Mesendoderm (in vitro differentiated cells): ENCODE measurements around the gene GINS2.

Experiments used
- DNase-seq: peaks from one replicate; pipeline ENCODE4 v3.0.0; 2013
- H2AK5ac ChIP-seq: 2 replicates; pipeline ENCODE4 v1.6.1; 2013; ENCODE audit warnings: low read length, inconsistent platforms
- H2BK120ac ChIP-seq: 2 replicates; pipeline ENCODE4 v1.6.1; 2013; ENCODE audit warnings: low read depth, mild to moderate bottlenecking, low read length, moderate library complexity, mixed read lengths
- H2BK15ac ChIP-seq: replicated peaks from 2 replicates; pipeline ENCODE4 v1.6.1; 2013; ENCODE audit warnings: low read depth, mild to moderate bottlenecking, moderate library complexity
- H2BK5ac ChIP-seq: 2 replicates; pipeline ENCODE4 v1.6.1; 2013; ENCODE audit warnings: low read length, inconsistent platforms
- H3K18ac ChIP-seq: 2 replicates; pipeline ENCODE4 v1.6.1; 2013; ENCODE audit warnings: mild to moderate bottlenecking, low read length, mixed read lengths
- H3K23ac ChIP-seq: one replicate; pipeline ENCODE4 v1.6.1; 2013; ENCODE audit warnings: low read length
- H3K27ac ChIP-seq: 2 replicates; pipeline ENCODE4 v1.5.1; 2013; ENCODE audit warnings: low read depth, mild to moderate bottlenecking, inconsistent platforms, low read length, moderate library complexity
- H3K27me3 ChIP-seq: 2 replicates; pipeline ENCODE4 v1.6.1; 2013; ENCODE audit warnings: low read length, control low read depth, mild to moderate bottlenecking, inconsistent platforms; ENCODE audit not compliant: insufficient read depth, poor library complexity
- H3K36me3 ChIP-seq: 2 replicates; pipeline ENCODE4 v1.6.1; 2013; ENCODE audit warnings: low read length, inconsistent platforms; ENCODE audit not compliant: control insufficient read depth, insufficient read depth
- H3K4ac ChIP-seq: one replicate; pipeline ENCODE4 v1.6.1; 2013; ENCODE audit warnings: low read depth, mild to moderate bottlenecking, low read length, moderate library complexity
- H3K4me1 ChIP-seq: 2 replicates; pipeline ENCODE4 v1.6.1; 2013; ENCODE audit warnings: low read depth, low read length, inconsistent platforms; ENCODE audit not compliant: control insufficient read depth
- H3K4me2 ChIP-seq: 2 replicates; pipeline ENCODE4 v1.6.1; 2013; ENCODE audit warnings: low read length
- H3K4me3 ChIP-seq: 2 replicates; pipeline ENCODE4 v1.5.1; 2013; ENCODE audit warnings: mild to moderate bottlenecking, low read length
- H3K56ac ChIP-seq: one replicate; pipeline ENCODE4 v1.6.1; 2013; ENCODE audit warnings: low read length
- H3K79me1 ChIP-seq: 2 replicates; pipeline ENCODE4 v1.6.1; 2013; ENCODE audit warnings: low read length, inconsistent platforms
- H3K79me2 ChIP-seq: 2 replicates; pipeline ENCODE4 v1.6.1; 2013; ENCODE audit warnings: mild to moderate bottlenecking, low read length; ENCODE audit not compliant: control insufficient read depth, insufficient read depth
- H3K9ac ChIP-seq: 2 replicates; pipeline ENCODE4 v1.6.1; 2013; ENCODE audit warnings: low read length, inconsistent platforms
- H4K5ac ChIP-seq: one replicate; pipeline ENCODE4 v1.6.1; 2013; ENCODE audit warnings: low read length
- H4K8ac ChIP-seq: one replicate; pipeline ENCODE4 v1.6.1; 2013; ENCODE audit warnings: low read depth, mild to moderate bottlenecking, control low read depth, low read length, moderate library complexity
- WGBS: extraction: QIAGEN DNeasy Blood & Tissue Kit; methylation state at CpG from one replicate; pipeline ENCODE4 v1.1.7; 2013; ENCODE audit warnings: low lambda C conversion rate, missing lambda C conversion rate; ENCODE audit not compliant: insufficient coverage; ENCODE audit errors: extremely low coverage; 5-methylcytosine and 5-hydroxymethylcytosine counted together

Gene GINS2

DNA sequence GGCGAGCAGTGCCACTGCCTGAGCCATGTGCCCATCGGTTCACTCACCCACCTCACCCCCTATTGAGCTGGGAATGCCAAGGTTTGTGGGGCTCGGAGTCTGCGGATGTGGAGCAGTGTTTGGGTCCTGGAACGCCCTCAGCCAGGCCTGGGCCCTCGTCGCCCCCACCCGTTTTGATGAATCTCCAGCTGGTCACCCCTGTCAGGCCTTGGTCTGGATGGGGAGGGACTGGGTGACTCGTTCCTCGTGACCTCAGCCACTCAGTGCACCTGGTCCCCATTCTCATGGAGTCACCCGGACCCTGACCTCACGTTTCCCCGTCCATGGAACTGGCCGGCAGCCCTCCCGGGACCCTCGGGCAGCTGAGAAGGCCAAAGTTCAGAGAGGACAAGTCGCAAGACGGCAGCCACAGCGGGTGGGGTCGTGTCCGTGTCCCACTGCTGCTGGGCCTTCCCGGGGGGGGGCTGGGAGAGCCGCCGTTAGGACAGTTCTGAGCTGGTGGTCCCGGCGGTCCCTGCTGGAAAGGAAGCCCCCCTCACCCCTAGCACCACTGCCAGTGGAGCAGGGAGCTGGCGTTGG is 52.4 kb downstream of the GINS2 start:
- H3K79me2 ChIP-seq = peaks cover 40% of the 10 kb centered on the region
- WGBS = no CpG with 5 or more reads among the region's 27 CpGs
- H3K79me1 ChIP-seq = peaks cover 8% of the 10 kb centered on the region
- H4K8ac ChIP-seq = no peak overlapping the region
- H3K4me3 ChIP-seq = no peak overlapping the region
- no peak overlapping the region for H2BK5ac ChIP-seq
- no peak overlapping the region for H3K56ac ChIP-seq
- H3K4ac ChIP-seq = no peak overlapping the region
- no peak overlapping the region for H3K18ac ChIP-seq
- H3K36me3 ChIP-seq = no peaks in the 10 kb centered on the region
- no peak overlapping the region for H2BK120ac ChIP-seq
- H3K9ac ChIP-seq = no peak overlapping the region
- H3K27me3 ChIP-seq = no peaks in the 10 kb centered on the region
- no peak overlapping the region for H4K5ac ChIP-seq
- no peak overlapping the region for H3K4me2 ChIP-seq
- no peak overlapping the region for H3K27ac ChIP-seq
- DNase-seq = no peak
- no peak overlapping the region for H2AK5ac ChIP-seq
- no peaks in the 10 kb centered on the region for H3K4me1 ChIP-seq
- no peak overlapping the region for H3K23ac ChIP-seq
- H2BK15ac ChIP-seq = no peak overlapping the region

DNA sequence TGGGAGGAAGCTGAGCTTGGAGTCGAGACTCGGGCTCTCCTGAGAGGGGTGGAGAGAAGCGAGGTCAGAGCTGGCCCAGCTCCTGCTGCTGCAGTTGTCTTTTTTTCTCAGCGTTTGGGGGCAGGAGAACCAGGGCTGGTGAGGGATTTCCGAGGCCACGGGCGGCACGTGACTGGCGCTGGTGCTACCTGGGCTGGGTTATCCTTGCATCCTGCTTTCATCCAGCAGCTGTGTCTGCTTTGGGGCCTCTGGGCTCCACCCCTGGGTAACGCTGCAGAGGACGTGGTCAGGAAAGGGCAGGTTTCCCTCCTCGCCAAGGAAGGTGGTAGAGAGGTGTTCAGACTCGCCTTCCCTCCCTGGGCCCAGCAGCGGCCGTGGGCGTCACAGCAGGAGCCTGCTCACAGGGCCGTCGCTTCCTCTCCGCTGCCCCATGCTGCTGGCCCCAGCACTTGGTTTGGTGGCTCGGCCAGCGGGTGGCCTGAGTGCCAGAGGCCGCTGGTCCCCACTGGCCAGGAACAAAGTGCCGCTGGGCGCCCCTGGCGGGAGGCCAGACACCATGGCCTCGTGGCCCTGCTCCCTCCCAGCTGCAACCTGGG is 53.1 kb downstream of the GINS2 start:
- WGBS = no CpG with 5 or more reads among the region's 26 CpGs
- Histone ChIP-seq H2BK120ac (no peak overlapping the region), H3K4ac (no peak overlapping the region), H2AK5ac (no peak overlapping the region), H4K8ac (no peak overlapping the region), H3K27ac (no peak overlapping the region), H3K79me2 (peaks cover 47% of the 10 kb centered on the region), H4K5ac (no peak overlapping the region), H3K18ac (no peak overlapping the region), H3K4me3 (no peak overlapping the region), H3K4me1 (no peaks in the 10 kb centered on the region), H2BK15ac (no peak overlapping the region), H3K56ac (no peak overlapping the region), H3K79me1 (peaks cover 12% of the 10 kb centered on the region), H3K23ac (no peak overlapping the region), H3K4me2 (no peak overlapping the region), H3K27me3 (no peaks in the 10 kb centered on the region), H3K36me3 (no peaks in the 10 kb centered on the region), H3K9ac (no peak overlapping the region), H2BK5ac (no peak overlapping the region)
- DNase-seq = no peak

DNA sequence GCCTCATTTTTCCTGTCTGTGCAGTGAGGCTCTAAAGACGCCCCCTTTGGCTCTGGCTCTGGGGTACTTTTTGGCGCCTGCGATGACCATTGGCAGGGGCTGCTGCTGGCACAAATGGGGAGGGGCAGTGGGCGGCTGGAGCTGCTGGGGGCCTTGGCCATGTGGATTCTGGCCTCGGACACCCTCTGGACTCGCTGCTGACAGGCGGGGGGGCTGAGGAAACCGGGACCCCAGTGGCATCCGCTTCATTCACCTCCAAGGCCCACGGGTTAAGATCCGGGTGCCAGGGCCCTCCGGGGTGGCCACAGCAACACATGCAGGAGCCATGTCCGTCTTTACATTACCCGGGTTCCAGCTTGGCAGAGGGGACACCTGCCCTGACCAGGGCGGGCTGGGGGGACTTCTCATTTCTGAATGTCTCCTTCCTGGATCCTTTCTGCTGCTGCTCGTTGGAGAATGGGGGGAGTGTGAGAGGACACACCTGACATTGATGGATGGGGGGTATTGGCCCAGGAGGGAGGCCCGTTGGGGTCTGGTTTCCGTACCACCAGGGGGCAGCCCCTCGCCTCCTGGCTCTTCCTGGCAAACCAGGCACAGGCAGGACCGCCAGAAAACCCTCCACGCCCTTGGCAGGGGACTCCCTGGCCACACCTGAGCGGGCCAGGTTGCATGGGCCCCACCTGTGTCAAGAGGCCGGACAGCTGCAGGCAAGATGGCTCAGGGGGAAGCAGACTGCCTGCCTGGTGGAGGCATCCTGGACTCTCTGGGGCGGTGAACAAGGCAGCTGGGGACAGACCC is 53.8 kb downstream of the GINS2 start:
- Histone ChIP-seq H2BK120ac (no peak overlapping the region), H4K5ac (no peak overlapping the region), H3K36me3 (no peaks in the 10 kb centered on the region), H3K27ac (no peak overlapping the region), H3K79me2 (peaks cover 53% of the 10 kb centered on the region), H3K9ac (no peak overlapping the region), H2BK15ac (no peak overlapping the region), H3K23ac (no peak overlapping the region), H3K4me3 (no peak overlapping the region), H3K4ac (no peak overlapping the region), H2AK5ac (no peak overlapping the region), H3K27me3 (no peaks in the 10 kb centered on the region), H3K4me2 (no peak overlapping the region), H3K79me1 (peaks cover 18% of the 10 kb centered on the region), H3K4me1 (no peaks in the 10 kb centered on the region), H4K8ac (no peak overlapping the region), H3K56ac (no peak overlapping the region), H2BK5ac (no peak overlapping the region), H3K18ac (no peak overlapping the region)
- WGBS = no CpG with 5 or more reads among the region's 24 CpGs
- no peak for DNase-seq

DNA sequence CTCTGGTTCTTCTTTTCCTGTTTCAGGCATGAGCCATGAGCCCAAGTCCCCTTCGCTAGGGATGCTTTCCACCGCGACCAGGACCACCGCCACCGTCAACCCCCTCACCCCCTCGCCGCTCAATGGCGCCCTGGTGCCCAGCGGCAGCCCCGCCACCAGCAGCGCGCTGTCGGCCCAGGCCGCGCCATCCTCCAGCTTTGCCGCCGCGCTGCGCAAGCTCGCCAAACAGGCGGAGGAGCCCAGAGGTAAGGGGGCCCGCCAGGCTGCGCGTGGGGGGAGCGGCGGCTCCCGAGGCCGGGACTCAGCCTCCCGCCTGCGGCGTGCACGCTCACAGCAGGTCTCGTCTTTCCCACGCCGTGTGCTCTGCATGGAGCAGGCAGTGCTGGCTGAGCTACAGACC is 54.9 kb downstream of the GINS2 start:
- WGBS = no CpG with 5 or more reads among the region's 35 CpGs
- Histone ChIP-seq H3K56ac (no peak overlapping the region), H3K4me2 (no peak overlapping the region), H3K27me3 (no peaks in the 10 kb centered on the region), H3K18ac (no peak overlapping the region), H2BK120ac (no peak overlapping the region), H3K4ac (no peak overlapping the region), H2BK15ac (no peak overlapping the region), H4K5ac (no peak overlapping the region), H3K27ac (no peak overlapping the region), H3K79me2 (peaks cover 59% of the 10 kb centered on the region), H3K23ac (no peak overlapping the region), H4K8ac (no peak overlapping the region), H3K4me3 (no peak overlapping the region), H2AK5ac (no peak overlapping the region), H3K4me1 (no peaks in the 10 kb centered on the region), H2BK5ac (no peak overlapping the region), H3K79me1 (peaks cover 23% of the 10 kb centered on the region), H3K9ac (no peak overlapping the region), H3K36me3 (no peaks in the 10 kb centered on the region)
- DNase-seq = no peak

DNA sequence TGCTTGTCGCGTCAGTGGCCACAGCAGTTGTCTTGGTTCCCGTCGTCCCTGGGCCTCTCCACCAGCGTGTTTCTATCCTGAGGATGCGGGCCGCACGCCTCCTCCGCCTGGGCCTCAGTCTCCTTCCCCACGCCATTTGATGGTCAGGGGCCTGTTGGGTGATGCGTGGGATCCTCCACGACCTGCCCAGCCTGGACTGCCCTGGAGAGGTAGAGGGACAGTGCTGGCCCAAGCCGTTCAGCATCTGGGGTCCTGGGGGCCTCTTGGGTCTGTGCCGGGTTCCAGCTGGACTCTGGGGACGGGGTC is 55.4 kb downstream of the GINS2 start:
- Histone ChIP-seq H2BK15ac (no peak overlapping the region), H2BK5ac (no peak overlapping the region), H3K4me2 (no peak overlapping the region), H3K23ac (no peak overlapping the region), H3K9ac (no peak overlapping the region), H3K4me3 (no peak overlapping the region), H3K79me2 (peaks cover 62% of the 10 kb centered on the region), H3K36me3 (no peaks in the 10 kb centered on the region), H2BK120ac (no peak overlapping the region), H3K4ac (no peak overlapping the region), H3K27me3 (no peaks in the 10 kb centered on the region), H3K27ac (no peak overlapping the region), H4K5ac (no peak overlapping the region), H4K8ac (no peak overlapping the region), H3K79me1 (peaks cover 26% of the 10 kb centered on the region), H3K18ac (no peak overlapping the region), H2AK5ac (no peak overlapping the region), H3K4me1 (no peaks in the 10 kb centered on the region), H3K56ac (no peak overlapping the region)
- no peak for DNase-seq
- WGBS = no CpG with 5 or more reads among the region's 15 CpGs
